Neuronal stem cell (in vitro differentiated cells): ENCODE results near the gene WNT7A.
A peak's percentile ranks its signal among the peaks of the same experiment; 100 is the strongest.

ENCODE experiments used
- DNase-seq: peaks from one replicate; pipeline ENCODE4 v3.0.0-alpha.2; 2013; ENCODE audit warnings: low spot score
- H2AFZ ChIP-seq: one replicate; pipeline ENCODE4 v1.6.1; 2013; ENCODE audit warnings: mild to moderate bottlenecking, low read length, inconsistent platforms
- H2AK5ac ChIP-seq: 2 replicates; pipeline ENCODE4 v1.6.1; 2013; ENCODE audit warnings: low read depth, mild to moderate bottlenecking, inconsistent platforms, low read length, moderate library complexity, mixed read lengths
- H2BK120ac ChIP-seq: 2 replicates; pipeline ENCODE4 v1.6.1; 2013; ENCODE audit warnings: low read depth, mild to moderate bottlenecking, inconsistent platforms, low read length, moderate library complexity, mixed read lengths
- H2BK12ac ChIP-seq: one replicate; pipeline ENCODE4 v1.6.1; 2013; ENCODE audit warnings: low read length, inconsistent platforms
- H2BK15ac ChIP-seq: 2 replicates; pipeline ENCODE4 v1.6.1; 2013; ENCODE audit warnings: mild to moderate bottlenecking, low read length, inconsistent platforms, mixed read lengths
- H2BK5ac ChIP-seq: one replicate; pipeline ENCODE4 v1.6.1; 2013; ENCODE audit warnings: inconsistent platforms, mild to moderate bottlenecking, low read length, moderate library complexity
- H3K14ac ChIP-seq: one replicate; pipeline ENCODE4 v1.6.1; 2013; ENCODE audit warnings: low read length, inconsistent platforms
- H3K18ac ChIP-seq: 2 replicates; pipeline ENCODE4 v1.6.1; 2013; ENCODE audit warnings: low read length, inconsistent platforms
- H3K23ac ChIP-seq: 2 replicates; pipeline ENCODE4 v1.6.1; 2013; ENCODE audit warnings: low read depth, mild to moderate bottlenecking, mixed read lengths, low read length, inconsistent platforms; ENCODE audit not compliant: poor library complexity
- H3K27ac ChIP-seq: replicated peaks from 3 replicates; pipeline ENCODE4 v1.5.1; 2013; ENCODE audit warnings: low read length, inconsistent platforms
- H3K27me3 ChIP-seq, 3 experiments: 2 replicates each; pipeline ENCODE4 v1.6.1; 2013; ENCODE audit warnings: low read length in 3 of 3, mild to moderate bottlenecking in 2 of 3, inconsistent platforms in 1 of 3, low read depth in 1 of 3, mixed read lengths in 1 of 3, moderate library complexity in 1 of 3; ENCODE audit not compliant: control insufficient read depth in 3 of 3, insufficient read depth in 3 of 3
- H3K36me3 ChIP-seq, 2 donors: replicated peaks in 1 of 2; 2 replicates each; pipeline ENCODE4 v1.6.1; 2013; ENCODE audit warnings: low read length in 2 of 2; ENCODE audit not compliant: control insufficient read depth in 2 of 2, insufficient read depth in 2 of 2
- H3K4ac ChIP-seq: 2 replicates; pipeline ENCODE4 v1.6.1; 2013; ENCODE audit warnings: inconsistent platforms, mild to moderate bottlenecking, low read length, moderate library complexity
- H3K4me1 ChIP-seq, 2 donors: 1 replicate in 1 of 2; 2 replicates in 1 of 2; pipeline ENCODE4 v1.6.1; 2013; ENCODE audit warnings: low read length in 2 of 2, low read depth in 1 of 2; ENCODE audit not compliant: control insufficient read depth in 2 of 2, insufficient read depth in 1 of 2
- H3K4me2 ChIP-seq: one replicate; pipeline ENCODE4 v1.6.1; 2013; ENCODE audit warnings: mild to moderate bottlenecking, low read length, inconsistent platforms; ENCODE audit not compliant: insufficient read depth, poor library complexity, severe bottlenecking
- H3K4me3 ChIP-seq, 2 donors: 2 replicates each; pipeline ENCODE4 v1.5.1; 2013; ENCODE audit warnings: low read length in 2 of 2, mild to moderate bottlenecking in 2 of 2, inconsistent platforms in 1 of 2, moderate library complexity in 1 of 2
- H3K79me1 ChIP-seq: one replicate; pipeline ENCODE4 v1.6.1; 2013; ENCODE audit warnings: low read depth, mild to moderate bottlenecking, inconsistent platforms, low read length, moderate library complexity
- H3K9ac ChIP-seq: one replicate; pipeline ENCODE4 v1.6.1; 2013; ENCODE audit warnings: mild to moderate bottlenecking, low read depth, low read length, inconsistent platforms; ENCODE audit not compliant: poor library complexity
- H3K9me3 ChIP-seq, 2 donors: replicated peaks in 1 of 2; 2 replicates each; pipeline versions ENCODE3 to v1.6.1; 2013; ENCODE audit warnings: low read length in 2 of 2, mild to moderate bottlenecking in 2 of 2, inconsistent platforms in 1 of 2, low read depth in 1 of 2, mixed read lengths in 1 of 2, moderate library complexity in 1 of 2; ENCODE audit not compliant: control insufficient read depth in 2 of 2, insufficient read depth in 1 of 2
- H4K8ac ChIP-seq: one replicate; pipeline ENCODE4 v1.6.1; 2013; ENCODE audit warnings: low read depth, mild to moderate bottlenecking, inconsistent platforms, low read length, moderate library complexity
- H4K91ac ChIP-seq: one replicate; pipeline ENCODE4 v1.6.1; 2013; ENCODE audit warnings: low read length, low read depth, mild to moderate bottlenecking, inconsistent platforms; ENCODE audit not compliant: poor library complexity
- WGBS, 2 donors: extraction: QIAGEN DNeasy Blood & Tissue Kit; methylation state at CpG; one replicate each; pipeline ENCODE4 v1.1.7; 2013; ENCODE audit warnings: missing lambda C conversion rate in 2 of 2, mixed read lengths in 1 of 2; ENCODE audit not compliant: insufficient read length in 2 of 2, insufficient replicate concordance in 1 of 2; ENCODE audit errors: extremely low coverage in 2 of 2; 5-methylcytosine and 5-hydroxymethylcytosine counted together

WNT7A gene

DNA sequence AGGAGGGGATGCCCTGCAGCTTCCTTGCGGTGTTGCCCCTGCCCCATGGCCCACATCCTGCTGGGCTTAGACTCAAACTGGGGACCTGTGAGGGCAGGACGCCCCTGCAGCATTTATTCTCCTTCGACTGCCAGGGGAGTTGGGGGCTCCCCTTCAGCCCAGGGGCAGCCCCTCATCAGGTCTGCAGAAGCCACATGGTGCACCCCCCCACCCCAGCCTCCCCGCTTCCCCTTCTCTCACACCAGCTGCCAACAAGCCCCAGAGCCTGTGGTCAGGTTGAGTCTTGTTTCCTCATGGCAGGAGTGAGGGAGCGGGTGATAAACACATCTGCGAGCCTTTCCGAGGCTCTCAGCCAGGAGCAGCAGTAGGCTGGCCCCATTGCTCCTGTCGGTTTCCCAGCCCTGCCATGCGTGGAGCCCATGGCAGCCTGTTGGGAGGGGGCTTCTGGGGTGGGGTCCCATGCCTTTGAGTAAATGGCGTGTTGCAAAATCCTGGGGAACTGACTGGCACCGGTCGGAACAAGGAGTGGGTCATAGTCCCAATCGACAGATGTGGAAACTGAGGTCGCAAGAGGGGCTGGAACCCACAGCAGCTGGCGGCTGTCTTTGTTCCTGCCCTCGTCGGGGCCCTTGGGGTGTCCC is 27.8 kb downstream of the WNT7A start:
- H2BK120ac ChIP-seq: no peak overlapping the region
- H3K4me1 ChIP-seq: peaks cover 0 to 15% of the 10 kb centered on the region in 2 donors
- H3K4ac ChIP-seq: no peak overlapping the region
- no peak overlapping the region for H2AFZ ChIP-seq
- no peaks in the 10 kb centered on the region for H3K27me3 ChIP-seq
- peak overlapping the region; percentile 90 for H3K18ac ChIP-seq
- H2BK5ac ChIP-seq: no peak overlapping the region
- H3K4me2 ChIP-seq: no peak overlapping the region
- H3K23ac ChIP-seq: peak overlapping the region; percentile 34
- H3K36me3 ChIP-seq: no peaks in the 10 kb centered on the region
- DNase-seq: no peak
- H4K91ac ChIP-seq: no peak overlapping the region
- H3K79me1 ChIP-seq: no peaks in the 10 kb centered on the region
- H3K27ac ChIP-seq: no peak overlapping the region
- H2BK15ac ChIP-seq: peak overlapping the region; percentile 20
- H4K8ac ChIP-seq: no peak overlapping the region
- H3K9me3 ChIP-seq: peaks cover 0 to 1% of the 10 kb centered on the region in 2 donors
- H2BK12ac ChIP-seq: no peak overlapping the region
- H3K14ac ChIP-seq: no peak overlapping the region
- H2AK5ac ChIP-seq: peak overlapping the region; percentile 86
- no peak overlapping the region for H3K9ac ChIP-seq
- no peak overlapping the region for H3K4me3 ChIP-seq
- WGBS, 2 donors: no CpG with 5 or more reads among the region's 17 CpGs

DNA sequence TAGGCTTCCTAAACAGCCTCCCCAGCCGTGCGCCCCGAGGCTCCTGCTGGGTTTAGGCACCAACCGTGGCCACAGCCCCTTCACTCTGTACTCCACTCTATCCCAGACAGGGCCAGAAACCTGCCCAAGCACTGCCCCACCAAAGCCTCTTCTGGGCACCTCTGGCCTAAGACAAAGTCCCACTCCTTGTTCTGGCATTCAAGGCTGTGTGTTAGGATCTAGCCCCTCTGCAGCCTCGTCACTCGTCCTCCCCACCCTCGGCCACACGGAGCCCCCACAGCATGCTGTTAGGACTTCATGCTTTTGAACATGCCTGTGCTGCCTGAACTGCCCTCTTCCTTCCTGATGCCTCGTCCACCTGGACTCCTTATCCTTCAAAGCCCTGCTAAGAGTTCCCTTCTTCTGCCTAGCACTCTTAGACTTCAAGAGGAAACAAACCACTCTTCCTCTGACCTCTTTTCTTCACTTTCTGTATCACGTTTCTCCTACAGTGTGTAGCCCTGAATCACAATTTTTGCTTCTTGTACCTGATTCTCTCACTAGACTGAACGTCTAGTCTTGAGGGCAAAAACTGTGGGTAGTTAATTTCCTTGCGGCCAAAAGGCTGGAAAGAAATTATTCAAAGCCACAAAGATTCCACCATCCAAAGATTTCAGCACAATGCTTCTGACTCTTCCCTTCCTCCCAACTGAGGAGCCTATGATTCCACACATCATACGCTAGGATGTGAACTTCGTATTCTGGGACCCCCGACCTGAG is 28.6 kb downstream of the WNT7A start:
- H3K4me1 ChIP-seq: peaks cover 0 to 15% of the 10 kb centered on the region in 2 donors
- no peaks in the 10 kb centered on the region for H3K79me1 ChIP-seq
- peaks cover 0 to 1% of the 10 kb centered on the region in 2 donors for H3K9me3 ChIP-seq
- no peak overlapping the region for H3K23ac ChIP-seq
- no peak overlapping the region for H2BK120ac ChIP-seq
- DNase-seq: no peak
- peak overlapping the region; percentile 73 for H3K18ac ChIP-seq
- H2AK5ac ChIP-seq: peak overlapping the region; percentile 86
- WGBS, 2 donors: no CpG with 5 or more reads among the region's 15 CpGs
- no peaks in the 10 kb centered on the region for H3K27me3 ChIP-seq
- H2AFZ ChIP-seq: no peak overlapping the region
- no peak overlapping the region for H3K4ac ChIP-seq
- H3K27ac ChIP-seq: no peak overlapping the region
- no peak overlapping the region for H3K4me3 ChIP-seq
- H3K4me2 ChIP-seq: no peak overlapping the region
- peak overlapping the region; percentile 27 for H2BK12ac ChIP-seq
- peak overlapping the region; percentile 10 for H2BK5ac ChIP-seq
- no peak overlapping the region for H4K8ac ChIP-seq
- no peak overlapping the region for H3K14ac ChIP-seq
- H3K36me3 ChIP-seq: no peaks in the 10 kb centered on the region
- H3K9ac ChIP-seq: no peak overlapping the region
- H4K91ac ChIP-seq: no peak overlapping the region
- H2BK15ac ChIP-seq: peak overlapping the region; percentile 77

DNA sequence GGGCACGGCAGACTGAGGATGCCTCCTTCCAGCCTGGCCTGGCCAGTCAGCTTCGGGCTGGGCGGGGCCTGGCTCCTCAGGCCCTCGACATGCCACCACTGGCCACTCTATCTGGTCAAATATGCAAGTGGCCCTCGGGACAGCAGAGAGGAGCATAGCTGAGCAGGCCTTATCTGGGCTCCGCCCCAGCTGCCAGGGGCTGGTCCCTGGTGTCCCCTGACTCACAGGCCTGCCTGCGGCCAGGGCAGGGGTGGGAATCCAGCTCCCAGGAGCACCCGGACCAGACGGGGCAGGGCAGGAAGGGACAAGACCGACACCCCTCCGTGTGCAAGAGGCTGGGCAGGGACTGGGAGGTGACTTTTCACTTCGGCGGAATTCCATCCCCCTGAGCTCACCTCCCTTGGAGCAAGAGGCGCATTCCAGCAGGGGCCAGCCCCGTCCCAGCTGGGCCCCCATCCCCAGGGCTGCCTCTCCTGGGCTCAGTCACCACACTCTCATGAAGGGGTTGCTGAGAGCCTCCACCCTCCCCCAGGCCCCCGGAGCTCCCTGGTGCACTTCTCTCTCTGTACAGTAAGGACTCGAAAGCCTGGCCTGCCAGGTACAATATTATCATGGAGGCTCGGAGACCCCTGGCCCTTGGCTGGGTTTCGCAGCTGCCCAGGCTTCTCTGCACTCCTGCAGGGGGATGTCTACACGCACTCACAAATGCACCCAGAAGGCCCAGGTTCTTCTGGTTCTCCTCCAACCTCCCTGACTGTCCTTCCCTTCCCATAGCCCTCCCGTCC is 29.5 kb downstream of the WNT7A start:
- H2BK120ac ChIP-seq: no peak overlapping the region
- peak overlapping the region; percentile 13 for H3K23ac ChIP-seq
- H3K9me3 ChIP-seq: peaks cover 0 to 1% of the 10 kb centered on the region in 2 donors
- no peak overlapping the region for H3K4me3 ChIP-seq
- H3K27me3 ChIP-seq: no peaks in the 10 kb centered on the region
- H2BK5ac ChIP-seq: peak overlapping the region; percentile 10
- H2BK15ac ChIP-seq: peak overlapping the region; percentile 77
- H4K8ac ChIP-seq: no peak overlapping the region
- H4K91ac ChIP-seq: no peak overlapping the region
- no peaks in the 10 kb centered on the region for H3K36me3 ChIP-seq
- peaks cover 0 to 15% of the 10 kb centered on the region in 2 donors for H3K4me1 ChIP-seq
- no peak overlapping the region for H3K4me2 ChIP-seq
- H3K9ac ChIP-seq: no peak overlapping the region
- H3K18ac ChIP-seq: peak overlapping the region; percentile 84
- H3K4ac ChIP-seq: no peak overlapping the region
- no peak overlapping the region for H2AFZ ChIP-seq
- WGBS, 2 donors: no CpG with 5 or more reads among the region's 21 CpGs
- H3K14ac ChIP-seq: no peak overlapping the region
- DNase-seq: no peak
- H3K79me1 ChIP-seq: no peaks in the 10 kb centered on the region
- H2AK5ac ChIP-seq: peak overlapping the region; percentile 78
- no peak overlapping the region for H2BK12ac ChIP-seq
- H3K27ac ChIP-seq: no peak overlapping the region

DNA sequence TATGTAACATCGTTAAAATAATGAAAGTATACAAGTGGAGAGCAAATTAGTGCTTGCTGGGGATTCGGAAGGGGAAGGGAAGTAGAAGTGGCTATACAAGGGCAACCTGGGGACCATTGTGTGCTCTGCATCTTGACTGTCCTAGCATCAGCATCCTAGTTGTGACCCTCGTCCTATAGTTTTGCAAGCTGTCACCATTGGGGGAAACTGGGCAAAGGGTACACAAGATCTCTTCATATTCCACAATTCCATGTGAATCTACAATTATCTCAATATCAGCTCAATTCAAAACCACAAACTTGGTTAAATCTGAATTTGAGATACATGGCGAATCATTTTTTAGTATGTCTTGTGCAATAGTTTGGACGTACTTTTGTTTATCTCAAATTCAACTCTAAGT is 30.9 kb downstream of the WNT7A start:
- Histone ChIP-seq H3K27ac (no peak overlapping the region), H3K36me3 (no peaks in the 10 kb centered on the region), H2AK5ac (no peak overlapping the region), H3K9me3 (peaks cover 0 to 1% of the 10 kb centered on the region in 2 donors), H3K4me3 (no peak overlapping the region), H3K4me2 (no peak overlapping the region), H3K14ac (no peak overlapping the region), H4K8ac (no peak overlapping the region), H2BK15ac (no peak overlapping the region), H3K79me1 (no peaks in the 10 kb centered on the region), H3K18ac (no peak overlapping the region), H3K9ac (no peak overlapping the region), H2BK120ac (no peak overlapping the region), H2BK5ac (no peak overlapping the region), H3K23ac (no peak overlapping the region), H4K91ac (no peak overlapping the region), H2BK12ac (no peak overlapping the region), H2AFZ (no peak overlapping the region), H3K27me3 (no peaks in the 10 kb centered on the region), H3K4me1 (peaks cover 0 to 15% of the 10 kb centered on the region in 2 donors), H3K4ac (no peak overlapping the region)
- DNase-seq: no peak
- no CpG with 5 or more reads among the region's 5 CpGs for WGBS, 2 donors
